Heart left ventricle (tissue), 13 donors: ENCODE measurements around the gene C2orf49.

Experiments used
- CTCF ChIP-seq, 12 donors: fragments of 200-600 bp; sonication (generic) in 4 of 12; IDR thresholded peaks; one replicate each; pipeline versions ENCODE4 v1.5.0 to v1.8.0; 2018 to 2022; ENCODE audit warnings: antibody characterized with exemption in 12 of 12, mild to moderate bottlenecking in 5 of 12
- POLR2A ChIP-seq, 2 donors: fragments of 450-650 bp; IDR thresholded peaks; one replicate each; pipeline ENCODE4 v1.6.1; 2017; ENCODE audit warnings: antibody characterized with exemption in 2 of 2, mild to moderate bottlenecking in 2 of 2, moderate library complexity in 2 of 2
- donor health status: ischemic (EF 13 %, LVEDD 7.1; RV severe dilation, severe dysfunction).
- donor health status: DM: no; HTN: yes; CAD: no.
- donor health status: DM: no; HTN: no; CAD: no.
- donor health status: ischemic (EF 25% LVEDD 6.9; RV normal size, moderate dysfunction).
- donor health status: ischemic (EF 25% LVEDD 5.7; RV mildly dilated, moderate dysfunction).
- donor health status: ischemic (EF 35%, LVEDD 5.7; RV mildly dilated, moderate dysfunction).
- donor health status: nonischemic (EF 11% LVEDD 7.7; RV severe dilation, severe dysfunction).
- donor health status: DM: yes; HTN: yes; CAD: no.
- donor health status: PGD.
- donor health status: ischemic (EF 29% LVEDD 5.4; RV normal size, mild dysfunction).
- donor health status: nonischemic (EF 23%, LVEDD 6.1; RV moderate dilation, normal function).

DNA sequence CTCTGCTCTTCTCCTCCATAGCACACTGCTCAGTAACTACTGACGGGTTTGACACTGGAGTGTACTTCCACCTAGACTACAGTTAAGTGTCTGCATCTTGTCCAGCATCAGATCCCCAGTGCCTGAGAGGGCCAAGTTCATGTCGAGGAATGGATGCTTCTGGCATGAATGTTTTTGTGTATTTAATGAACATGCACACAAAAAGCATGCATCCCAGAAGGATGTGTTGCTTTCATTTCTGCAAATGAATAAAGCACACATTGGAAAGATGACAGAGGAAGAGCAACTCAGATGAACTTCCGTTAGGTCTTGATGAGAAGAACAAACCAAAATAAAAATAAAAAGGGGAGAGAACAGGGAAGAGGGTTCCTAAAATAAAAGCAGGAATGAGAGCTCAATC, 27.9 kb downstream of the C2orf49 start:
- TF ChIP-seq CTCF (IDR thresholded peaks at IDR 0.05) (no peak), POLR2A (IDR thresholded peaks at IDR 0.05) (no peak)
